Esophagus squamous epithelium (tissue), 4 donors: ENCODE measurements around the gene B3GALT5. TPM values are rescaled to one million over a fixed set of nuclear protein-coding genes. Genes with fewer than 3 reads are reported as not detected.

Experiments
- total RNA-seq, 4 donors: library from RNA; depleted of rRNA; stranded (reverse); fragments of >200 nt; gene quantifications; one replicate each; pipeline ENCODE4 v1.1.0, GENCODE V29; 2016

The B3GALT5 gene
- total RNA-seq, 4 donors from 2014 or later: 0.19 to 2.6 (median 0.64) TPM

Other genes starting within 250 kb of the B3GALT5 start
- gene LCA5L, start 167.2 kb upstream of the B3GALT5 start, total RNA-seq: 1 to 10 TPM in 1 of 4 donors, under 1 TPM in 2, not detected in 1; 0.44 to 1.7 (median 0.82) TPM
- gene SH3BGR, start 161.0 kb upstream of the B3GALT5 start, total RNA-seq: 100 to 1,000 TPM in 1 of 4 donors, 1 to 10 TPM in 2, under 1 TPM in 1; 0.75 to 116 (median 4.2) TPM
- under 1 TPM in 1 of 4 donors, not detected in 3; 0.12 TPM for gene IGSF5, start 132.2 kb downstream of the B3GALT5 start, total RNA-seq